ENCODE results near the gene TMEM53. TPM values are rescaled to one million over a fixed set of nuclear protein-coding genes. Genes with fewer than 3 reads are reported as not detected.
A peak's percentile ranks its signal among the peaks of the same experiment; 100 is the strongest.

TMEM53 gene
- total and polyA plus RNA-seq, 8 donors = 2.4 to 22.8 (median 7.0) TPM

DNA sequence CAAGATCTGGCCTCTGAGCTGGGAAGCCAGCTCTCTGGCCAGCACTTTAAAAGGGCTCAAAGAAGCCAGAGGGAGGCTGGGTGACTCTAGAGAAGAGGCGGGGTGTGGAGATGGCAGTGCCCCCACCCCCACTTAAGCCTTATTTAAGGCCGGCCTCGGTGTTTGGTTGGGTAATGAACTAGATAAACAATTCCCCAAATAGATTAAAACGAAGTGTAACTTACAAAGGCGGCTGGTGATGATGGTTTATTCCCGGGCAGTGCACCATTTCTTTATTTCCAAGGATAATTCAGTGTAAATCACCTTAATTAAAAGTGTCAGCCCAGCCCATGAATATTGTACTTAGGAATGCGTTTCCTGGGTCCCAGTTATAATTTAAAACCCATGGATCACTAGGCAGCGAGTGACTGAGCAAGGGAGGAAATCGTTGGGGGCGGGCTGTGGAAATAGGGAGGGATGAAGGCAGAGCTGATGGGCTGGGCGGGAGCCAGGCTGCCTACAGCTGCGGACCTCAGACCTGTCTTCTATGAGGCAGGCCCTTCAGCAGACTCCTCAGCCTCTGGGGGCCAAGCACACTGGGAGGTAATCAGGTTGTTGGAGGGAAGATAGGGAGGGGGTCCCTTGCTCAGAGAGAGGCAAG, 54.9 kb downstream of the TMEM53 start:
- H3K4me1 ChIP-seq = peaks cover 7 to 14% (median 12%) of the 10 kb centered on the region in 4 donors
- no peak for DNase-seq
- TF ChIP-seq, protein P1, sequence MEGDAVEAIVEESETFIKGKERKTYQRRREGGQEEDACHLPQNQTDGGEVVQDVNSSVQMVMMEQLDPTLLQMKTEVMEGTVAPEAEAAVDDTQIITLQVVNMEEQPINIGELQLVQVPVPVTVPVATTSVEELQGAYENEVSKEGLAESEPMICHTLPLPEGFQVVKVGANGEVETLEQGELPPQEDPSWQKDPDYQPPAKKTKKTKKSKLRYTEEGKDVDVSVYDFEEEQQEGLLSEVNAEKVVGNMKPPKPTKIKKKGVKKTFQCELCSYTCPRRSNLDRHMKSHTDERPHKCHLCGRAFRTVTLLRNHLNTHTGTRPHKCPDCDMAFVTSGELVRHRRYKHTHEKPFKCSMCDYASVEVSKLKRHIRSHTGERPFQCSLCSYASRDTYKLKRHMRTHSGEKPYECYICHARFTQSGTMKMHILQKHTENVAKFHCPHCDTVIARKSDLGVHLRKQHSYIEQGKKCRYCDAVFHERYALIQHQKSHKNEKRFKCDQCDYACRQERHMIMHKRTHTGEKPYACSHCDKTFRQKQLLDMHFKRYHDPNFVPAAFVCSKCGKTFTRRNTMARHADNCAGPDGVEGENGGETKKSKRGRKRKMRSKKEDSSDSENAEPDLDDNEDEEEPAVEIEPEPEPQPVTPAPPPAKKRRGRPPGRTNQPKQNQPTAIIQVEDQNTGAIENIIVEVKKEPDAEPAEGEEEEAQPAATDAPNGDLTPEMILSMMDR (IDR thresholded peaks at IDR 0.05) = no peak
- intact Hi-C loops (cut with DNase I; ENCODE audit: low total_unique reads) = no loop called here
- H3K36me3 ChIP-seq = no peaks in the 10 kb centered on the region
- H3K9me3 ChIP-seq = no peaks in the 10 kb centered on the region
- WGBS, 5 donors = 49 to 60% (median 58%) methylated on average over 12 of the region's 12 CpGs
- H3K4me3 ChIP-seq = no peak overlapping the region
- H3K27me3 ChIP-seq = peaks cover 0 to 37% (median 18%) of the 10 kb centered on the region in 3 donors
- no peak overlapping the region for H3K27ac ChIP-seq

DNA sequence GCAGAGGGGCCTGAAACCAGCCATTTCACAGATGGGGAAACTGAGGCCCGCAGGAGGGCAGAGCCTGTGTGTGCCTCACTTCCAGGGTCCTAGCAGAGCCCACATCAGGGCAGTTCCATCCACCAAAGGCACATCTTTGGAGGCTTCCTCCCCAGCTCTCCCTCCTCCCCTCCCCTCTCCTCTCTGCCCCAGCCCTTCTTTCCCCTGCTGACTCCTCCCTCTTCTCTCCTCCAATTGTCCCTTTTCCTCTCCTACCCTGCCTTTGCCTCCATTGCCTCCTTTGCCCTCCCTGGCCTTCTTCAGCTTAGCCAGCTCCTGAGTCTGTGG, 56.6 kb downstream of the TMEM53 start:
- no peak overlapping the region for H3K27ac ChIP-seq
- no peaks in the 10 kb centered on the region for H3K36me3 ChIP-seq
- H3K4me3 ChIP-seq = peak overlapping the region in 2 of 4 donors; percentile 28 to 31
- WGBS, 5 donors = 70 to 100% (median 92%) methylated on average over 1 of the region's 1 CpG
- DNase-seq = no peak
- intact Hi-C loops (cut with DNase I; ENCODE audit: low total_unique reads) = no loop called here
- H3K4me1 ChIP-seq = peaks cover 7 to 14% (median 12%) of the 10 kb centered on the region in 4 donors
- peaks cover 0 to 41% (median 18%) of the 10 kb centered on the region in 3 donors for H3K27me3 ChIP-seq
- TF ChIP-seq, protein P1 (IDR thresholded peaks at IDR 0.05) = no peak
- TF ChIP-seq POLR2AphosphoS5 (IDR thresholded peaks at IDR 0.05) (no peak), EP300 (IDR thresholded peaks at IDR 0.05) (no peak)
- no peaks in the 10 kb centered on the region for H3K9me3 ChIP-seq

DNA sequence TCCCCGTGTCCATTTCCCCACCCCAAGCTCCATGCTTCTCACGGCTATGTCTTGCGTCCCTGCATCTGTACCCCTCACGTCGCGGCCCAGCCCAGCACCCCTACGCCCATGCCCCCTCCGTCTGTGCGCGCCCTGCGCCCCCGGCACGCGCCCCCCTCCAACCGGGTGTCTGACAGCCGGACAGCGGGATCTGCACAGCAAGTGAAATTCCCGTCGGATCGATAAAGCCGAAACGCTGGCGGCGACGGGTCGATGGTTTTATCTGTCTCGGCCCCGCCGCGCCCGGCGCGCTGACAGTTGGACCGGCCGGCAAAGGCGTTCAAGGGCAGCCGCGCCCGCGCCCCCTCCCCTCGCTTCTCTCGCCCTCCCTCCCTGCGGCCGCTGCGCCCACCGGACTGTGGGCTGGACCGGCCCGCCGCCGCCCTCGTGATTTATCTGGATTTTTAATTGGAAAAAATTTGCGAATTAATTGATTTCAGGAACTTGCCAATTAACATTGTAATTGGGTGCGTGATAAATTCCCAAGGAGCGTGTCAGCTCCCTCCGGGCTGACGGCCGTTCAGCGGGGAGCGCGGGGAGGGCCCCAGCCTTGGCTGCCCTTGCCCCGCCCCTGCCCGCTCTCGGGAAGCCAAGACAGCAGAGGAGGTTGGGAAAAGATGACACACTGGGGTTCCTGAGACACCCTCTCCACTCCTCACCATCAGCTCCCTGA, 57.1 kb downstream of the TMEM53 start:
- 10 to 35% (median 24%) methylated on average over 60 to 63 of the region's 63 CpGs for WGBS, 5 donors
- Histone ChIP-seq H3K27ac (no peak overlapping the region), H3K9me3 (no peaks in the 10 kb centered on the region), H3K36me3 (no peaks in the 10 kb centered on the region), H3K4me1 (peaks cover 7 to 14% (median 12%) of the 10 kb centered on the region in 4 donors), H3K4me3 (peak overlapping the region; percentile 28 to 44 (median 32)), H3K27me3 (peaks cover 0 to 41% (median 18%) of the 10 kb centered on the region in 3 donors)
- TF ChIP-seq POLR2AphosphoS5 (IDR thresholded peaks at IDR 0.05) (no peak), EP300 (IDR thresholded peaks at IDR 0.05) (no peak), POLR2A (IDR thresholded peaks at IDR 0.05) (no peak)
- TF ChIP-seq, protein P1 (IDR thresholded peaks at IDR 0.05) = no peak
- no peak for DNase-seq
- intact Hi-C loops (cut with DNase I; ENCODE audit: low total_unique reads) = no loop called here

DNA sequence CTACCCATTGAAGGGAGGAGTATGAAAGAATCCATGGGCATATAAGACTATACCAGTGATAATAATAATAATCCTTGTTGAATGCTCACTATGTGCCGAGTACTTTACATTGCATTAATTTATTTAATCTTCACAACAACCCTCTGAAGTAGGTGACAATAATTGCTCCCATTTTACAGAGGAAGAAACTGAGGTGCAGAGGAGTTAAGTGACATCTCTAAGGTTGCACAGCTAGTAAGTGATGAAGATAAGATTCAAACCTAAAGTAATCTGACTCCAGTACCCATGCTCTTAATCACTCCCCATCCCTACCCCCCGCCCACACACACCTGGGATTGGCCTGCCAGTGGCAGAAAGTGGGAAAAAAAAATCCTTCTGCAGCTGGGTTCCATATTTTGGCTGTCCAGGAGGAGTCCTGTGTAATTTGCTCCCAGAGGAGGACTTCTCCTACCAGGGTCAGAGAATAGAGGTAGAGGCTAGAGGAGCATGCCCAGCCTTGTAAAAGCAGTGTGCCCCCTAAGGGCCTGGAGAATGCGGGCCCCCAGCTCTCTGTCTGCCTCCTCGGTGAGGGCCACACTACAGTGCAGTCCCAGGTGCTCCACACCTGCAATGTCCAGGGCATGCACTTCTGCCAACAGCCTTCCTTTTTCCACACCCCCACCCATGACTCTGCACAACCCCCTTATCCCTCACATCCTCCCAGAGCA, 57.8 kb downstream of the TMEM53 start:
- no peak for TF ChIP-seq POLR2A (IDR thresholded peaks at IDR 0.05)
- TF ChIP-seq POLR2AphosphoS5 (IDR thresholded peaks at IDR 0.05) = no peak
- TF ChIP-seq, protein P1 (IDR thresholded peaks at IDR 0.05) = no peak
- Histone ChIP-seq H3K4me3 (peak overlapping the region in 1 of 4 donors; percentile 44), H3K4me1 (peaks cover 7 to 14% (median 12%) of the 10 kb centered on the region in 4 donors), H3K27me3 (peaks cover 0 to 41% (median 18%) of the 10 kb centered on the region in 3 donors), H3K27ac (no peak overlapping the region), H3K9me3 (no peaks in the 10 kb centered on the region), H3K36me3 (no peaks in the 10 kb centered on the region)
- 63 to 82% (median 71%) methylated on average over 4 of the region's 4 CpGs for WGBS, 5 donors
- DNase-seq = no peak
- intact Hi-C loops (cut with DNase I; ENCODE audit: low total_unique reads) = no loop called here

Data from stomach (tissue), 9 donors.